GM18526 (cell line): Measurements from ENCODE around the gene GPR146.

Source experiments
- POLR2A ChIP-seq: IDR thresholded peaks from 3 replicates; pipeline ENCODE4 v1.6.1; 2011; ENCODE audit not compliant: insufficient read length; ENCODE audit errors: extremely low read depth

Gene GPR146

DNA sequence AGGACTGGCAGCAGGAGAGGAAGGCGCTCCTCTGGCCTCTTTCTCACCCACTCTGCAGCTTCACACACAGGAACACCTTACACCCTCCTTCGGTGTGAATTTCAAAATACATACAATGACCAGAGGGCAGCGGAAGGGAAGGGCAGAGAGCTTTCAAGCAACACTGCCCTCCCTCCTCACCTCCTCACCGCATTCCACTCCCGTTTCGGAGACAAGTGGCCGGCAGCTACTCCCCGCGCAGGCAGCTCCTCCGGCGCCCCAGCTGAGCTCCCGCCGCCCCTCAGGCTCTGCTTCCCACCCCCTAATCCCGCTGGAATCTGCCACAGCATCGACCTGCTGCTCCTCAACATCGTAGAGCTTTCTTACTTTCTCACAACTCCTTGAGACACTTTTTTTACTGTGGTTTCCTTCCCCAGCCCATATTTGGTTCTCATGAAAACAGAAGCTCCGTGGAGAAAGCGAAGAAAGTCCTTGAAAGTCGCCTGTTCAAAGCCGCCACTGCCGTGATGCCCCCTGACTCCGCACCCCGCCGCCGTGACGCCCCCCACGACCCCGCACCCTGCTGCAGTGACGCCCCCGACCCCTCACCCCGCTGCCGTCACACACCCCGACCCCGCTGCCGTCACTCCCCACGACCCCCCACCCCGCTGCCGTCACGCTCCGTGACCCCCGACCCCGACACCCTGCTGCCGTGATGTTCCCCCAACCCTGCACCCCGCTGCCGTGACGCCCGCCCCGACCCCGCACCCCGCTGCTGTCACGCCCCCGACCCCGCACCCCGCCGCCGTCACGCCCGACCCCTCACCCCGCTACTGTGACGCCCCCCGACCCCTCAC is 29.0 kb downstream of the GPR146 start:
- no peak for TF ChIP-seq POLR2A

DNA sequence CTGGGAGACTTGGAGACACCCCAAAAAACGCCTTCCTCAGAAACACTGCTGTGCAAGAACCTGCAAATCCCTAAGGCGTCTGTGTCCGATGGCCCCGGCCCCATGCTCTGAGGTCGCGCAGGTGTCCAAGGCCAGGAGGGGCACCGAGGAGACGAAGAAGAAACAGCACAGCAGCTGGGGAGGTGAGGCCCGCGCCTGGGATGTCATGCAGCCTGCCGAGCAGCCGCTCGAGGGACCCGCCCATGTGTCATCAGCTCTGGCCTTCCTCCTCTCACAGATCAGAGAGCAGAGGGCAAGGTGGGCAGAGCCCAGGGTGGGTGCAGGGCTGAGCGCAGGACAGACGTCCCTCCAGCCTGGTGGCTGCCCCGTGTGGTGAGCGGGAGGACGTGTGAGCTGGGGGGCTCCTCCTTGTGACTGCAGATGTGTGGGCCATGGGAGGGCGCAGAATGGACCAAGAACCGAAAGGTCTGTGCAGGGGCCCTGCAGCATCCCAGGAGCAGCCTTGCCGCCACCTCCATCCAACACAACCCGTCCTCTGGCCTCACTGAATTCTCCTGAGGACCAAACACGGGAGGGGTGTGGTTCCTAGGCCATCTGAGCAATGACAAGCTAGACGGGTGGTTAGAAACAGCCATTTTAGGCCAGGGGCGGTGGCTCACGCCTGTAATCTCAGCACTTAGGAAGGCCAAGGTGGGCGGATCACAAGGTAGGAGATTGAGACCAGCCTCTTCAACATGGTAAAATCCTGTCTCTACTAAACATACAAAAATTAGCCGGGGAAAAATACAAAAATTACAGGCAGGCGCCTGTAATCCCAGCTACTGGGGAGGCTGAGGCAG is 30.5 kb downstream of the GPR146 start:
- TF ChIP-seq POLR2A: no peak

- TF ChIP-seq POLR2A: no peak
Observed at GRCh38 chr7:1076184-1077072, 32.1 kb downstream of the GPR146 start.

DNA sequence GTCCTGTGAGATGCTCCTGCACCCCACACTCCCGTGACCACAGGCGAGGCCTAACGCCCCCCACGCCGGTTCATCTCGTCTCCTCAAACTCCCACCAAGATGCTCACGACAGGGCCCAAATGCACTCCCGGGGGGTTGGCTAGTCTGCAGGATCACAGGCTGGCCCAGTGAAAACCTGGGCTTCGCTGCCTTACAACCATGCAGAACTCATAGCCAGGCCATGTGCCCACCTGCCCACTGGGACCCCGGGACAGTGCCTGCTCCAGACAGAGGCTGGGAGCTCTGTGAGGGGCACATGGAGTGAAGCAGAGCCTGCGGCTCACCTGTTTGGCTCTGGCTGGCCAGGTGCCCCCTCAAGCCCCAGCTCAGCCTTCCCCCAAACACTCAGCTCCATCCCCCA is 34.2 kb downstream of the GPR146 start:
- no peak for TF ChIP-seq POLR2A

DNA sequence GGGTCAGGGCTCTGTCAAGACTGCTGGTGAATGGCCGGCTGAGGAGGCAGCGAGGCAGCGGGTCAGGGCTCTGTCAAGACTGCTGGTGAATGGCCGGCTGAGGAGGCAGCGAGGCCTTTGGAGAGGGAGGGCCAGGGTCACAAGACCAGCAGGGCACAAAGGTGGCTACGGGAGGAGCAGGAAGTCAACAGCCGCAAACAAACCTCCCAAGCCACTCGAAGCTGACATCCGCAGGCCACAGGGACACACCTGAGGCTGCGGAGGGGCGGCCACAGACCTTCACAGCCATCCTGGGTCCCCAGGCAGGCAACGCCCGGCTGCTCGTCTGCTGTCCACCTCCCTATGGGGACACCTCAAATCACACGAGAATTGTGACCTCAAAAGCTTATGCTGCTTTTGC is 34.6 kb downstream of the GPR146 start:
- no peak for TF ChIP-seq POLR2A

DNA sequence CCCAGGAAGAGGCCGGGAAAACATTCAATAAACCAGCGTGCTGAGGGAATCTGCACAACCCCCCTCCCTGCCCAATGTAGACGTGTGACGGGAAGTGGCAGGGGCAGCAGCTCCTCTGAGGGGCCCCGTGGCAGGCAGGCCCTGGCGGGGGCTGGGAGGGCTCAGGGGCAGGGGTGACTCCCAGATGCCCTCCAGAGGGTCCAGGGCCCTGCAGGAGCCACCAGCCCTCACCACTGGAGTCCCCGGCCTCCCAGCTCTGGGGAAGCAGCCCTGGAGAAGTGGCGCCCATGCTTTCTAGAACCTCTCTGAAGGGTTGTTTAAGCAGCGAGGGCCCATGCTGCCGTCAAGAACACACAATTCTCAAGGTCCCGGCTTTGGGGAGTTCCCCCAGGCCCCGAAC is 35.2 kb downstream of the GPR146 start:
- no peak for TF ChIP-seq POLR2A

- no peak for TF ChIP-seq POLR2A
Observed at GRCh38 chr7:1080252-1080920, 36.0 kb downstream of the GPR146 start.

GRCh38 chr7:1080921-1081255 is 36.5 kb downstream of the GPR146 start:
- TF ChIP-seq POLR2A: no peak

- no peak for TF ChIP-seq POLR2A
Observed at GRCh38 chr7:1081336-1081735, 37.0 kb downstream of the GPR146 start.

DNA sequence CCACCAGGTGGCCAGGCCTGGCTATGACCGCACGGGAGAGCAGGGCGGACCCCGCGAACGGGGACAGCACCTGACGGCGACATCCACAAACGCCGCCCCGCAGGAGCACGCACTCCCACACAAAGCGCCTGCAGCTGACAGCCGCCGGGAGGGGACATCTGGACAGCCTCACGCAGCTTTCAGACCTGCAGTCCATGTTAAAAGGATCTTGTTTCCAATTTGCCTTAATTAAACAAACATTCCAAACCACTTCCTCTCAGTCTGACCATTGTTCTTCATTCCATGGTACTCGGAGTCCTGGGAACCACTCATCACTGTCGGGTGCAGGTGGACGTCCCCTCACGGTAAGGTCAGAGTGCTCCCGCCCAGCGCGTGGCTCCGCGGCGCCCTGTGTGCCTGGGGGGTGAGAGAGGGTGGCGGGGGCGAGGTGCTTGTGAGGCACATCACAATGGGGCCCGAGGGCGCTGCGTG is 37.6 kb downstream of the GPR146 start:
- TF ChIP-seq POLR2A: no peak

DNA sequence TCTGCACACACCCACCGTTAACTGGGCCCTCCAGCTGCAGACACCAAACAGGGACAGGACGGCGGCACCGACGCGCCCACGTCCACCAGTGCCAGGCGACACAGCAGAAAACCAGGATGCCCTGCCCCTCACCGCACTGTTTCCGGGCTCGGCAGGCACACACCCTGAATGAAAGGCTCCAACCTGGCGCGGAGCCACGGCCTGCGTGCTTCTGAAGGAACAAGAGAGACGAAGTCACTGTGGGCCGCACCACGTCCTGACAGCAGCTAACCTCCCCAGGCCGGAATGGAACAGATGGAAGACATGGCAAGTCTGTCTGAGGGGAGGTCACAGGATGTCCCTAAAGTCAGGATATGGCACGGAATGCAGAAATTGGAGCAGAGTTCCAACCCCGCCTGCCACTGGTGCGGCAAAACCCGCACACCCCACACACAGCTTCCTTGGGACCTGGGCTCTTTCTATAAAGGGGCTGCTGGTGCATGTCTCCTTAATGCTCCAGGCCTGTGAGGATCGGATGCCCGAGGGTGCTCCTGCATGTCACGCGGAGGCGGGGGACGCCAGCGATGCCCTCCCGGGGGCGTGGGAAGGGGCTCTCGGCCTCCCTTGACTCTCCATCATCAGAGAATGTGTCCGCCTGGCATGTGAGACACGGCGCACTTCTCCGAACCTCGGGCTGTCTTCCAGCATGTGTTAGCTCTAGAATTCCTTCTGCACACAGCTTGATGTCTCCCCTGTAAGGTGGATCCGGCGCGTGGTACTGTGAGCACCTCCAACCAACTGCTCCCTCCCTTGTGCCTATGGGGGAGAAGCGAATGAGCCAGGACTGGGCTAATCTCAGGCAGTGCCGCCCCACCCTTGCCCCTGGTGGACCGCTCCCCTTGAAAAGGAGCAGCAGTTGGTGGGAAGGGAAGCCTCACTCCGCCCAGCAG is 39.6 kb downstream of the GPR146 start:
- TF ChIP-seq POLR2A: no peak

DNA sequence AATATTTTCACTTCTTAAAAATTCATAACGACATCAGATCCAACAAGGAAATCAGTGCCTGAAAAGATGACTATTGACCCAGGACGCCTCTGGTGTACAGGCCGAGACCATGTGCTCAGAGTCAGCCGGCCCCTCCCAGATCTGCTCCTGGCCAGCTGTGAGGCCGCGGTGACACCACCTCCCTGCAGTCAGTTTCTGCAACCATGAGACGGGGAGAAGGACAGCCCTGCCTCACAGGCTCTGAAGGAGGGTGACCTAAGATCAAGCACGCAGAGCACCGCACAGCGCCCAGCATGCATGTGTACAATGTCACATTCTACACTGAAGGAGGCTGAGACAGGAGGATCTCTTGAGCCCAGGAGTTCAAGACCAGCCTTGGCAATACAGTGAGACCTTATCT is 40.9 kb downstream of the GPR146 start:
- TF ChIP-seq POLR2A: no peak

GRCh38 chr7:1085910-1086421 is 41.6 kb downstream of the GPR146 start:
- no peak for TF ChIP-seq POLR2A

GRCh38 chr7:1086588-1087464 is 42.5 kb downstream of the GPR146 start:
- TF ChIP-seq POLR2A: no peak
